Ovary (tissue), 9 donors: ENCODE data around the gene SYDE2. TPM values are rescaled to one million over a fixed set of nuclear protein-coding genes. Genes with fewer than 3 reads are reported as not detected.

Experiments used
- DNase-seq, 5 donors: peaks; one replicate each; pipeline ENCODE4 v3.0.0-alpha.2; 2019 to 2020
- H3K27ac ChIP-seq, 2 donors: fragments of 200-600 bp; one replicate each; pipeline versions ENCODE4 v1.5.1 to v1.8.0; 2019 to 2022
- H3K27me3 ChIP-seq: fragments of 200-600 bp; one replicate; pipeline ENCODE4 v1.8.0; 2022
- H3K36me3 ChIP-seq: fragments of 200-600 bp; sonication (generic); one replicate; pipeline ENCODE4 v1.5.1; 2019
- H3K4me1 ChIP-seq: one replicate; pipeline ENCODE4 v1.8.1; 2013; ENCODE audit warnings: mild to moderate bottlenecking, moderate library complexity; ENCODE audit not compliant: insufficient read depth
- H3K4me3 ChIP-seq: fragments of 200-600 bp; sonication (generic); one replicate; pipeline ENCODE4 v1.5.1; 2017
- H3K9me3 ChIP-seq, 2 donors: fragments of 200-600 bp in 1 of 2; sonication (generic) in 1 of 2; one replicate each; pipeline versions ENCODE4 v1.5.1 to v1.8.1; 2013 to 2019; ENCODE audit warnings: mild to moderate bottlenecking in 1 of 2, moderate library complexity in 1 of 2
- CTCF ChIP-seq, 3 donors: fragments of 450-650 bp in 2 of 3; fragments of 200-600 bp in 1 of 3; IDR thresholded peaks; one replicate each; pipeline versions ENCODE4 v1.5.1 to v1.8.0; 2016 to 2022; ENCODE audit warnings: antibody characterized with exemption in 3 of 3, mild to moderate bottlenecking in 1 of 3
- EP300 ChIP-seq: sonication (generic); formaldehyde crosslinking; IDR thresholded peaks from one replicate; pipeline ENCODE4 v1.6.1; 2017; ENCODE audit warnings: antibody characterized with exemption
- POLR2A ChIP-seq: fragments of 450-650 bp; IDR thresholded peaks from one replicate; pipeline ENCODE4 v1.6.1; 2017; ENCODE audit warnings: antibody characterized with exemption, mild to moderate bottlenecking, moderate library complexity
- WGBS, 3 donors: extraction: QIAGEN DNeasy Blood & Tissue Kit in 1 of 3; methylation state at CpG; one replicate each; pipeline versions ENCODE4 v1.1.5 to v1.1.7; 2013 to 2017; 5-methylcytosine and 5-hydroxymethylcytosine counted together
- intact Hi-C, 4 donors: fragments of 100-400 bp; cut with DNase I; formaldehyde crosslinking; loops; one replicate each; pipeline versions ENCODE4 v1.11.0 to v1.15.1; 2022 to 2023
- polyA plus RNA-seq, 2 donors: library from polyadenylated mRNA; stranded (reverse); fragments of 200-250 nt in 1 of 2; fragments of 350-450 nt in 1 of 2; fragmentation: Illumina TruSeq in 1 of 2; extraction: RNeasy Lipid Tissue Mini Kit (QIAGEN cat#74804) in 1 of 2; gene quantifications; one replicate each; pipeline ENCODE4 v1.2.3, GENCODE V29; 2013 to 2014
- total RNA-seq, 7 donors: library from RNA; depleted of rRNA in 2 of 7; stranded (reverse); fragments of >200 nt in 2 of 7; fragmentation: NEBNext Ultra II Directional in 3 of 7; extraction: Animal tissue kit (Norgen Biotek cat#: 25700) in 3 of 7; gene quantifications; one replicate each; pipeline versions ENCODE4 v1.1.0 to v1.2.4, GENCODE V29; 2016 to 2023
- donor health status: DM: no; HTN: no; CAD: no; lungs with moderate emphysema.
- donor health status: DM: no; HTN: no; CAD: no.
- donor health status: Bipolar disorder and iron deficiency.
- donor health status: DM: yes; HTN: yes; CAD: no.
- donor health status: DM: no; HTN: no; CAD: no.
- donor health status: DM: yes; HTN: yes; CAD: no.

Gene SYDE2
- total and polyA plus RNA-seq, 9 donors = 1.2 to 12.3 (median 7.7) TPM

GRCh38 chr1:85220756-85221201 is 20.0 kb upstream of the SYDE2 start:
- 10 to 19% (median 16%) methylated on average over 7 of the region's 7 CpGs for WGBS, 3 donors
- no peak for DNase-seq
- Histone ChIP-seq H3K36me3 (no peaks in the 10 kb centered on the region), H3K27me3 (no peaks in the 10 kb centered on the region), H3K9me3 (no peaks in the 10 kb centered on the region), H3K4me3 (no peak overlapping the region), H3K27ac (no peak overlapping the region), H3K4me1 (peaks cover 4% of the 10 kb centered on the region)
- TF ChIP-seq EP300 = no peak
- intact Hi-C loops = no loop called here

- H3K27me3 ChIP-seq = no peaks in the 10 kb centered on the region
- no peak overlapping the region for H3K4me3 ChIP-seq
- H3K4me1 ChIP-seq = peaks cover 2% of the 10 kb centered on the region
- no peak overlapping the region for H3K27ac ChIP-seq
- no peaks in the 10 kb centered on the region for H3K9me3 ChIP-seq
- TF ChIP-seq POLR2A (no peak), EP300 (no peak), CTCF (IDR thresholded peaks at IDR 0.05) (no peak)
- H3K36me3 ChIP-seq = no peaks in the 10 kb centered on the region
- 93 to 94% (median 93%) methylated on average over 2 of the region's 2 CpGs for WGBS, 3 donors
- intact Hi-C loops = no loop called here
- no peak for DNase-seq
Measured at GRCh38 chr1:85219853-85220610, 19.2 kb upstream of the SYDE2 start.

GRCh38 chr1:85216697-85217096 is 15.9 kb upstream of the SYDE2 start:
- H3K4me1 ChIP-seq = no peaks in the 10 kb centered on the region
- H3K9me3 ChIP-seq = no peaks in the 10 kb centered on the region
- H3K27me3 ChIP-seq = no peaks in the 10 kb centered on the region
- TF ChIP-seq EP300 = no peak
- TF ChIP-seq CTCF (IDR thresholded peaks at IDR 0.05) = no peak
- no peak for TF ChIP-seq POLR2A
- no peaks in the 10 kb centered on the region for H3K36me3 ChIP-seq
- H3K4me3 ChIP-seq = no peak overlapping the region
- no peak for DNase-seq
- no peak overlapping the region for H3K27ac ChIP-seq
- intact Hi-C loops = no loop called here

GRCh38 chr1:85214654-85215053 is 13.8 kb upstream of the SYDE2 start:
- Histone ChIP-seq H3K36me3 (no peaks in the 10 kb centered on the region), H3K27ac (no peak overlapping the region), H3K9me3 (no peaks in the 10 kb centered on the region), H3K4me1 (no peaks in the 10 kb centered on the region), H3K4me3 (no peak overlapping the region), H3K27me3 (no peaks in the 10 kb centered on the region)
- 89 to 93% (median 92%) methylated on average over 5 of the region's 5 CpGs for WGBS, 3 donors
- no peak for DNase-seq
- intact Hi-C loops = no loop called here
- no peak for TF ChIP-seq CTCF (IDR thresholded peaks at IDR 0.05)
- no peak for TF ChIP-seq POLR2A
- TF ChIP-seq EP300 = no peak

GRCh38 chr1:85208488-85208887 is 7.7 kb upstream of the SYDE2 start:
- Histone ChIP-seq H3K36me3 (no peaks in the 10 kb centered on the region), H3K4me1 (no peaks in the 10 kb centered on the region), H3K4me3 (no peak overlapping the region), H3K9me3 (no peaks in the 10 kb centered on the region), H3K27me3 (no peaks in the 10 kb centered on the region), H3K27ac (no peak overlapping the region)
- 61 to 73% (median 66%) methylated on average over 2 of the region's 2 CpGs for WGBS, 3 donors
- no peak for DNase-seq
- intact Hi-C loops = no loop called here
- TF ChIP-seq EP300 = no peak
- TF ChIP-seq POLR2A = no peak
- no peak for TF ChIP-seq CTCF (IDR thresholded peaks at IDR 0.05)
